ENCODE measurements around the gene SLC25A12. TPM values are rescaled to one million over a fixed set of nuclear protein-coding genes. Genes with fewer than 3 reads are reported as not detected.

SLC25A12 gene
- total RNA-seq, 1 experiment from 2014 or later: 17.8 TPM

DNA sequence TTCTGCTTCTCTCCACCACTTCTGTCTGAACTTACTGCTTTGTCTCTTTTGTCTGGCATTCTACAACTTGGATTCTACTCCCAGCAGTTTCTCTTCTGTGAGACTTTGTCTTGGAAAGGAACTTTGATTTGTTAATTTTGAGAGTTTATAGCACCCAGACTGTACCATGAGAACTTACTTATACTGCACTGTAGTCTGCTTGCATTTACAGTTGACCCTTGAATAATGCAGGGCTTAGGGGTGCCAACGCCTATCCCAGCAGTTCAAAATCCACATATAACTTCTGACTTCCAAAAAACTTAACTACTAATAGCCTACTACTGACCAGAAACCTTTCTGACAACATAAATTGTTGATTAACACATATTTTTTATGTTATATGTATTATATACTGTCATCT is 151.3 kb downstream of the SLC25A12 start:
- no peak overlapping the region for H3K27ac Mint-ChIP-seq (ENCODE audit: unreplicated experiment)

DNA sequence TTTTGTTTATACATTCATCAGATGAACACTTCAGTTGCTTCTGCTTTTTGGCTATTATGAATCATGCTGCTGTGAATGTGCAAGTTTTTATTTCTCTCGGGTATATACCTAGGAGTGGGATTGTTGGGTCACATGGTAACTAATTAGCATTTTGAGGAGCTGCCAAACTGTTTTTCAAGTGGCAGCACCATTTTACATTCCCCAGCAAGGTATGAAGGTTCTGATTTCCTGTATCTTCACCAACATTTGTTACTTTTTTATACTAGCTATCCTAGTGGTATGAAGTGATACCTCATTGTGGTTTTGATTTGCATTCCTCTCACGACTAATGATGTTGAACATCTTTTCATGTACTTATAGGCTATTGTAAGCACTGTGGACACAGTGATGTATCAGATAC is 152.9 kb downstream of the SLC25A12 start:
- CTCF ChIA-PET: no interaction called here
- Mint-ChIP-seq H3K4me1 (ENCODE audit: low read depth, unreplicated experiment) (no peaks in the 10 kb centered on the region), H3K4me3 (ENCODE audit: low read depth, unreplicated experiment) (no peak overlapping the region), H3K27me3 (ENCODE audit: unreplicated experiment) (no peaks in the 10 kb centered on the region), H3K27ac (ENCODE audit: unreplicated experiment) (no peak overlapping the region), H3K36me3 (ENCODE audit: insufficient read depth, unreplicated experiment) (peaks cover 8% of the 10 kb centered on the region), H3K9me3 (ENCODE audit: low read depth, unreplicated experiment) (no peaks in the 10 kb centered on the region)
- TF ChIP-seq, protein P1, sequence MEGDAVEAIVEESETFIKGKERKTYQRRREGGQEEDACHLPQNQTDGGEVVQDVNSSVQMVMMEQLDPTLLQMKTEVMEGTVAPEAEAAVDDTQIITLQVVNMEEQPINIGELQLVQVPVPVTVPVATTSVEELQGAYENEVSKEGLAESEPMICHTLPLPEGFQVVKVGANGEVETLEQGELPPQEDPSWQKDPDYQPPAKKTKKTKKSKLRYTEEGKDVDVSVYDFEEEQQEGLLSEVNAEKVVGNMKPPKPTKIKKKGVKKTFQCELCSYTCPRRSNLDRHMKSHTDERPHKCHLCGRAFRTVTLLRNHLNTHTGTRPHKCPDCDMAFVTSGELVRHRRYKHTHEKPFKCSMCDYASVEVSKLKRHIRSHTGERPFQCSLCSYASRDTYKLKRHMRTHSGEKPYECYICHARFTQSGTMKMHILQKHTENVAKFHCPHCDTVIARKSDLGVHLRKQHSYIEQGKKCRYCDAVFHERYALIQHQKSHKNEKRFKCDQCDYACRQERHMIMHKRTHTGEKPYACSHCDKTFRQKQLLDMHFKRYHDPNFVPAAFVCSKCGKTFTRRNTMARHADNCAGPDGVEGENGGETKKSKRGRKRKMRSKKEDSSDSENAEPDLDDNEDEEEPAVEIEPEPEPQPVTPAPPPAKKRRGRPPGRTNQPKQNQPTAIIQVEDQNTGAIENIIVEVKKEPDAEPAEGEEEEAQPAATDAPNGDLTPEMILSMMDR (IDR thresholded peaks at IDR 0.05; ENCODE audit: unreplicated experiment): no peak
- intact Hi-C loops (cut with micrococcal nuclease; ENCODE audit: unreplicated experiment): no loop called here
- no TSS peak for BruUV-seq (replicated peaks)
- DNase-seq: no peak

More for the DNA sequence above, 151.3 kb downstream of the SLC25A12 start:
- no peak overlapping the region for H3K4me3 Mint-ChIP-seq (ENCODE audit: low read depth, unreplicated experiment)
- H3K9me3 Mint-ChIP-seq (ENCODE audit: low read depth, unreplicated experiment): no peaks in the 10 kb centered on the region
- H3K4me1 Mint-ChIP-seq (ENCODE audit: low read depth, unreplicated experiment): no peaks in the 10 kb centered on the region
- intact Hi-C loops (cut with micrococcal nuclease; ENCODE audit: unreplicated experiment): no loop called here
- no TSS peak for BruUV-seq (replicated peaks)
- TF ChIP-seq, protein P1 (IDR thresholded peaks at IDR 0.05; ENCODE audit: unreplicated experiment): no peak
- CTCF ChIA-PET: no interaction called here
- peaks cover 8% of the 10 kb centered on the region for H3K36me3 Mint-ChIP-seq (ENCODE audit: insufficient read depth, unreplicated experiment)
- no peaks in the 10 kb centered on the region for H3K27me3 Mint-ChIP-seq (ENCODE audit: unreplicated experiment)
- no peak for DNase-seq

DNA sequence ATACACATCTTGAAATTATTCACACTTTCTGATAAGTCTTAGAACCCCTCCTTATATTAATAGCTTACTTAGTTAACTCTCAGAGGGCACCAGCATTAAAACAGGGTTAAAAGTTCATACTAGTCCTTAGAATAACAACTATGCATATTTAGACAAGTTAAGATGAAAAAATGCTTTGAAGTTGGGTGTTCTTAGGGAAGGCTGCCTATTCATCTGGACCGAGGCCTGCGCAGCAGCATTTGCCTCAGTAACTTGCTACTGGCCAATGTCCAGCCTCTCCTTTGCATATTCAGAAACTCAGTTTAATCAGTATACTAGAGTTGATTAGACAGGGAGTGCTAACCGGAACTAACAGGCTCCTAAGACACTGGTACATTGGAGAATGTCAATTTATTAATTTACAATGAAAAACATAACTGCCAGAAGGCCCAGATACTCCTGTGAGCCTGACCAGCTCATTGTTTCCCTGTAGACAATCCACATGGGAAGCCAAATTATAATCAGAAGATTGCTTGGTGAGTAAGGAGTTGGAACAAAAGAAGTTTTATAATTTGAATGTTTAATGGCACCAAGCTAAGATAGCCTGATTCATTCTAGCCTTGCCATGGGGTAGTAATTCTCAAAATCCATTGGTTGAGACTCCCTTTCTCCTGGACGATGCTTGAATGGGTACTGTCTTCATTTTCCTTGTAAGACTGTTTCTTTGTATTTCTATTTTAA is 157.9 kb downstream of the SLC25A12 start:
- no TSS peak for BruUV-seq (replicated peaks)
- DNase-seq: no peak
- intact Hi-C loops (cut with micrococcal nuclease; ENCODE audit: unreplicated experiment): loop anchor here (5.0 kb wide), 1 partner anchor 34 kb away; no protein-coding TSS in a partner anchor
- H3K4me1 Mint-ChIP-seq (ENCODE audit: low read depth, unreplicated experiment): peaks cover 10% of the 10 kb centered on the region
- TF ChIP-seq, protein P1 (IDR thresholded peaks at IDR 0.05; ENCODE audit: unreplicated experiment): no peak
- H3K36me3 Mint-ChIP-seq (ENCODE audit: insufficient read depth, unreplicated experiment): peaks cover 14% of the 10 kb centered on the region
- CTCF ChIA-PET: interaction anchor here (0.6 kb wide), 1 partner anchor 392 kb away, joined by 13 read pairs; no protein-coding TSS in a partner anchor
- no peaks in the 10 kb centered on the region for H3K9me3 Mint-ChIP-seq (ENCODE audit: low read depth, unreplicated experiment)
- no peaks in the 10 kb centered on the region for H3K27me3 Mint-ChIP-seq (ENCODE audit: unreplicated experiment)
- no peak overlapping the region for H3K4me3 Mint-ChIP-seq (ENCODE audit: low read depth, unreplicated experiment)
- H3K27ac Mint-ChIP-seq (ENCODE audit: unreplicated experiment): no peak overlapping the region

Other genes starting within 250 kb of the SLC25A12 start
- gene DYNC1I2, start 206.8 kb downstream of the SLC25A12 start, total RNA-seq (2022): 66.1 and 67.1 TPM in 2 replicates
- 58.2 and 64.3 TPM in 2 replicates for gene HAT1, start 28.2 kb upstream of the SLC25A12 start, total RNA-seq (2022)
- gene METAP1D, start 105.7 kb upstream of the SLC25A12 start, total RNA-seq (2022): 11.0 and 11.1 TPM in 2 replicates
- not detected in 2 replicates for gene DLX1, start 191.3 kb upstream of the SLC25A12 start, total RNA-seq (2022)
- not detected in 2 replicates for gene DLX2, start 208.7 kb upstream of the SLC25A12 start, total RNA-seq (2022)

Measured in Calu3 (cell line).